GM06990 (cell line): ENCODE measurements around the gene SLC9A9.

Experiments used
- DNase-seq: peaks from one replicate; pipeline ENCODE4 v3.0.0-alpha.2; 2011; ENCODE audit not compliant: insufficient read length; ENCODE audit errors: extremely low read depth
- H3K27me3 ChIP-seq: replicated peaks from 2 replicates; pipeline ENCODE4 v1.6.0; 2011; ENCODE audit warnings: low read length; ENCODE audit not compliant: control insufficient read depth, insufficient read depth
- H3K36me3 ChIP-seq: 2 replicates; pipeline ENCODE4 v1.5.1; 2011; ENCODE audit warnings: low read length; ENCODE audit not compliant: control insufficient read depth, insufficient read depth
- H3K4me3 ChIP-seq: replicated peaks from 2 replicates; pipeline ENCODE4 v1.5.1; 2011; ENCODE audit warnings: low read depth, mild to moderate bottlenecking, control low read depth, low read length
- CTCF ChIP-seq: IDR thresholded peaks from 2 replicates; pipeline ENCODE4 v1.5.1; 2011; ENCODE audit warnings: low read length, control low read depth, mild to moderate bottlenecking, inconsistent platforms; ENCODE audit not compliant: insufficient read depth, poor library complexity, severe bottlenecking

Gene SLC9A9

GRCh38 chr3:143414571-143415253 is 433.6 kb downstream of the SLC9A9 start:
- Histone ChIP-seq H3K4me3 (no peak overlapping the region), H3K36me3 (no peaks in the 10 kb centered on the region), H3K27me3 (no peaks in the 10 kb centered on the region)
- DNase-seq, result no peak
- TF ChIP-seq CTCF, result no peak

- Histone ChIP-seq H3K36me3 (no peaks in the 10 kb centered on the region), H3K27me3 (no peaks in the 10 kb centered on the region), H3K4me3 (no peak overlapping the region)
- DNase-seq, result no peak
- TF ChIP-seq CTCF, result no peak
Measured at GRCh38 chr3:143413372-143413771, 434.9 kb downstream of the SLC9A9 start.

GRCh38 chr3:143412084-143412483 is 436.2 kb downstream of the SLC9A9 start:
- H3K27me3 ChIP-seq, result no peaks in the 10 kb centered on the region
- no peak overlapping the region for H3K4me3 ChIP-seq
- no peaks in the 10 kb centered on the region for H3K36me3 ChIP-seq
- no peak for TF ChIP-seq CTCF
- no peak for DNase-seq

GRCh38 chr3:143410259-143410658 is 438.0 kb downstream of the SLC9A9 start:
- Histone ChIP-seq H3K4me3 (no peak overlapping the region), H3K27me3 (no peaks in the 10 kb centered on the region), H3K36me3 (no peaks in the 10 kb centered on the region)
- no peak for TF ChIP-seq CTCF
- DNase-seq, result no peak

GRCh38 chr3:143408771-143409170 is 439.5 kb downstream of the SLC9A9 start:
- Histone ChIP-seq H3K4me3 (no peak overlapping the region), H3K36me3 (no peaks in the 10 kb centered on the region), H3K27me3 (no peaks in the 10 kb centered on the region)
- no peak for DNase-seq
- no peak for TF ChIP-seq CTCF

- no peak for TF ChIP-seq CTCF
- DNase-seq, result no peak
- Histone ChIP-seq H3K27me3 (no peaks in the 10 kb centered on the region), H3K36me3 (no peaks in the 10 kb centered on the region), H3K4me3 (no peak overlapping the region)
Measured at GRCh38 chr3:143402602-143403001, 445.7 kb downstream of the SLC9A9 start.
